ENCODE results near the gene DACH1. TPM values are rescaled to one million over a fixed set of nuclear protein-coding genes. Genes with fewer than 3 reads are reported as not detected.

DACH1 gene
- total and polyA plus RNA-seq, 2 donors from 2014 or later: 5.3 to 10.4 TPM

GRCh38 chr13:71454509-71454908 lies 412.5 kb downstream of the DACH1 start:
- no peak for TF ChIP-seq CTCF (IDR thresholded peaks at IDR 0.05; ENCODE audit: borderline replicate concordance, extremely low read depth, insufficient read depth)
- Histone ChIP-seq H3K9me3 (ENCODE audit: control insufficient read depth in 2 of 3, insufficient read depth in 1 of 3, low read length in 3 of 3) (no peaks in the 10 kb centered on the region), H3K4me3 (ENCODE audit: low read length in 3 of 3) (no peak overlapping the region), H3K4me1 (ENCODE audit: control insufficient read depth in 2 of 3, insufficient read depth in 2 of 3, low read depth in 1 of 3, low read length in 3 of 3) (peaks cover 0 to 4% (median 0%) of the 10 kb centered on the region in 3 donors), H3K9ac (ENCODE audit: low read length in 3 of 3) (no peak overlapping the region), H3K27me3 (ENCODE audit: control insufficient read depth, insufficient read depth, low read length) (no peaks in the 10 kb centered on the region), H3K27ac (ENCODE audit: low read depth in 2 of 2, low read length in 2 of 2) (no peak overlapping the region), H3K36me3 (ENCODE audit: control insufficient read depth in 2 of 3, insufficient read depth in 3 of 3, low read length in 3 of 3) (no peaks in the 10 kb centered on the region)
- FAIRE-seq (no peak), DNase-seq (no peak)
- intact Hi-C loops (cut with DNase I): no loop called here

DNA sequence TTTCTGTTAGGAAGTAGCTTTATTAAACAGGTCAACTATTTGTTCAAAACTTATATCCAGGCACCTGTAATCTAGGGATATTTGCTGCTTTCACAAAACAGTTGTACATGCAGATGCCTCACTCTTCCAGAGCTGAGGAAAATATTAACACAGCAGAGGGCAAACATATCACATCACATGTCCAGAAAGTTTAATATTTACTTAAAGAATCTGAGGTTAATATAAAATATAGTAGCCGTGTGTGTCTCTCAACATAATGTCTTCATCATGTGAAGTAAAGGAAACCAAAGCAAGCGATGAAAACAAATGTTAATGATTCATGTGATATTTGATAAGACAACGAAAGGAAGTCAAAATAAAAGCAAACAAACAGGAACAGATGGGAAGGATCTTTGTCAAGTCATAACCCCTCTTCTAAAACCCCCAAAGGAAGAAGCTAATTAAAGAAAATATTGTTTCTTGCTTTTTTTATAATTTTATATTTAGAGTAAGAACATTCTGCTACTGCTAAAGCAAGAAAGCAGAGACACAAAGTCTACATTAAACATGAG lies 418.8 kb downstream of the DACH1 start:
- Histone ChIP-seq H3K27ac (ENCODE audit: low read depth in 2 of 2, low read length in 2 of 2) (peak overlapping the region in 1 of 2 donors; percentile 36), H3K4me3 (ENCODE audit: low read length in 3 of 3) (no peak overlapping the region), H3K9me3 (ENCODE audit: control insufficient read depth in 2 of 3, insufficient read depth in 1 of 3, low read length in 3 of 3) (no peaks in the 10 kb centered on the region), H3K36me3 (ENCODE audit: control insufficient read depth in 2 of 3, insufficient read depth in 3 of 3, low read length in 3 of 3) (no peaks in the 10 kb centered on the region), H3K4me1 (ENCODE audit: control insufficient read depth in 2 of 3, insufficient read depth in 2 of 3, low read depth in 1 of 3, low read length in 3 of 3) (peaks cover 0 to 3% (median 2%) of the 10 kb centered on the region in 3 donors), H3K27me3 (ENCODE audit: control insufficient read depth, insufficient read depth, low read length) (no peaks in the 10 kb centered on the region), H3K9ac (ENCODE audit: low read length in 3 of 3) (no peak overlapping the region)
- FAIRE-seq: peak; percentile 74
- no peak for TF ChIP-seq CTCF (IDR thresholded peaks at IDR 0.05; ENCODE audit: borderline replicate concordance, extremely low read depth, insufficient read depth)
- peak in 2 of 5 donors; percentile 59 to 87 for DNase-seq
- intact Hi-C loops (cut with DNase I): no loop called here

- TF ChIP-seq CTCF (IDR thresholded peaks at IDR 0.05; ENCODE audit: borderline replicate concordance, extremely low read depth, insufficient read depth): no peak
- no peak for FAIRE-seq
Observed at GRCh38 chr13:71437704-71438103, 429.3 kb downstream of the DACH1 start.

GRCh38 chr13:71430681-71431080 lies 436.3 kb downstream of the DACH1 start:
- H3K4me1 ChIP-seq (ENCODE audit: control insufficient read depth in 2 of 3, insufficient read depth in 2 of 3, low read depth in 1 of 3, low read length in 3 of 3): no peaks in the 10 kb centered on the region
- no peak overlapping the region for H3K4me3 ChIP-seq (ENCODE audit: low read length in 3 of 3)
- H3K27ac ChIP-seq (ENCODE audit: low read depth in 2 of 2, low read length in 2 of 2): no peak overlapping the region
- no peak overlapping the region for H3K9ac ChIP-seq (ENCODE audit: low read length in 3 of 3)
- H3K36me3 ChIP-seq (ENCODE audit: control insufficient read depth in 2 of 3, insufficient read depth in 3 of 3, low read length in 3 of 3): no peaks in the 10 kb centered on the region
- intact Hi-C loops (cut with DNase I): no loop called here
- no peaks in the 10 kb centered on the region for H3K9me3 ChIP-seq (ENCODE audit: control insufficient read depth in 2 of 3, insufficient read depth in 1 of 3, low read length in 3 of 3)
- FAIRE-seq: no peak
- DNase-seq: no peak
- no peaks in the 10 kb centered on the region for H3K27me3 ChIP-seq (ENCODE audit: control insufficient read depth, insufficient read depth, low read length)
- no peak for TF ChIP-seq CTCF (IDR thresholded peaks at IDR 0.05; ENCODE audit: borderline replicate concordance, extremely low read depth, insufficient read depth)

More at GRCh38 chr13:71437704-71438103, 429.3 kb downstream of the DACH1 start:
- intact Hi-C loops (cut with DNase I): no loop called here
- no peak overlapping the region for H3K27ac ChIP-seq (ENCODE audit: low read depth in 2 of 2, low read length in 2 of 2)
- peak in 1 of 5 donors; percentile 31 for DNase-seq
- H3K27me3 ChIP-seq (ENCODE audit: control insufficient read depth, insufficient read depth, low read length): no peaks in the 10 kb centered on the region
- no peaks in the 10 kb centered on the region for H3K36me3 ChIP-seq (ENCODE audit: control insufficient read depth in 2 of 3, insufficient read depth in 3 of 3, low read length in 3 of 3)
- no peak overlapping the region for H3K4me3 ChIP-seq (ENCODE audit: low read length in 3 of 3)
- no peaks in the 10 kb centered on the region for H3K4me1 ChIP-seq (ENCODE audit: control insufficient read depth in 2 of 3, insufficient read depth in 2 of 3, low read depth in 1 of 3, low read length in 3 of 3)
- H3K9ac ChIP-seq (ENCODE audit: low read length in 3 of 3): no peak overlapping the region
- no peaks in the 10 kb centered on the region for H3K9me3 ChIP-seq (ENCODE audit: control insufficient read depth in 2 of 3, insufficient read depth in 1 of 3, low read length in 3 of 3)
